ENCODE results near the gene ETV3.

DNA sequence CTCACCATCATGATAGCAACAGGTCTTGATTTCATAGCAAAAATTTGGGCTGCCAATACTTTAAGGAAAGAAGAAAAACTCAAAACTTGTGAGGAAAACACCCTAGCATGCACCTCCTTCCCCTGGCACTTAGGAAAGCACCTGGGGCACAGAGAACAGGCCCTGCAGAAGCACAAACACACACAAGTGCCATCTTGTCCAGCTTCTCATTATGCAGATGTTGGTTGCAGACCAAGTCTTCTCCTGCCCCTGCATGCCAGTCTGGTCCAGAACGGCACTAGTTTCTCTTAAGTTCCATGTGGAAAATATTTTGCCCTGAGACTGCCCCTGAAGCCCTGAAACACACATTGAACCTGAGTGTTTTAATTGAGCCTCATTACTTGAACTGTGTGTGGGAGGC lies 6.3 kb upstream of the ETV3 start:
- no peak for TF ChIP-seq CTCF (IDR thresholded peaks at IDR 0.05; ENCODE audit: borderline replicate concordance, extremely low read depth, low read length, poor library complexity, severe bottlenecking)
- no peak for TF ChIP-seq EZH2 (IDR thresholded peaks at IDR 0.05; ENCODE audit: borderline replicate concordance, low read depth, low read length, severe bottlenecking)

Measured in DND-41 (cell line).